Measurements from ENCODE around the gene CD163L1.

- TF ChIP-seq POLR2AphosphoS5 (IDR thresholded peaks at IDR 0.05) = no peak
- TF ChIP-seq CTCF (IDR thresholded peaks at IDR 0.05) = no peak
- TF ChIP-seq POLR2A (IDR thresholded peaks at IDR 0.05) = no peak
Observed at GRCh38 chr12:7404275-7404674, 39.7 kb downstream of the CD163L1 start.
